ENCODE measurements around the gene RNF111.

The RNF111 gene

DNA sequence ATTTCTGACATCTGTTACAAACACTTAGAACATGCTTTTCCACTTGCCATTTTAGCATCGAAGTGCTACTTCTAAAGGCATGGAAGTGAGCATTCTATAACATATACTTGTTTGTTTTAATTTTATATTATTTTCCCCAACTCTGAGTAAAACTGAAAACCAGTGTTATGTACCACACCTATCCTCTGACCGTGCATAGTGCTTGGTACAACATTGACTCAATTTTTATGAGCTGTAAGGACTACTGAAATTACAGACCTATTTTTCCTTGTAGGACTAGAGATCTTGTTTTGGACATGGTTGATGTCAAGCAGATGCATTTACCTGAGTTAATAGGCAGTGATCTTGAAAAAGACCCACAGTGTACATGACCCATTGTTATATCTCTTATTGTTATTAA lies 66.0 kb downstream of the RNF111 start:
- no peak overlapping the region for H2AFZ ChIP-seq (ENCODE audit: low read depth)
- no peak overlapping the region for H3K9ac ChIP-seq
- H3K27me3 ChIP-seq (ENCODE audit: insufficient read depth, low read depth) = no peaks in the 10 kb centered on the region
- no peaks in the 10 kb centered on the region for H3K36me3 ChIP-seq (ENCODE audit: insufficient read depth)
- no peaks in the 10 kb centered on the region for H4K20me1 ChIP-seq (ENCODE audit: insufficient read depth)
- H3K27ac ChIP-seq = no peak overlapping the region
- no peak for TF ChIP-seq CTCF (conservative IDR thresholded peaks at IDR 0.05; ENCODE audit: low read depth, low read length)
- no peak overlapping the region for H3K4me3 ChIP-seq (IDR thresholded peaks at IDR 0.05; ENCODE audit: insufficient read depth, low read depth, low read length)
- H3K4me1 ChIP-seq (ENCODE audit: low read depth, poor library complexity, severe bottlenecking) = no peaks in the 10 kb centered on the region
- H3K79me2 ChIP-seq (ENCODE audit: insufficient read depth, low read depth) = no peaks in the 10 kb centered on the region
- no peak overlapping the region for H3K4me2 ChIP-seq

DNA sequence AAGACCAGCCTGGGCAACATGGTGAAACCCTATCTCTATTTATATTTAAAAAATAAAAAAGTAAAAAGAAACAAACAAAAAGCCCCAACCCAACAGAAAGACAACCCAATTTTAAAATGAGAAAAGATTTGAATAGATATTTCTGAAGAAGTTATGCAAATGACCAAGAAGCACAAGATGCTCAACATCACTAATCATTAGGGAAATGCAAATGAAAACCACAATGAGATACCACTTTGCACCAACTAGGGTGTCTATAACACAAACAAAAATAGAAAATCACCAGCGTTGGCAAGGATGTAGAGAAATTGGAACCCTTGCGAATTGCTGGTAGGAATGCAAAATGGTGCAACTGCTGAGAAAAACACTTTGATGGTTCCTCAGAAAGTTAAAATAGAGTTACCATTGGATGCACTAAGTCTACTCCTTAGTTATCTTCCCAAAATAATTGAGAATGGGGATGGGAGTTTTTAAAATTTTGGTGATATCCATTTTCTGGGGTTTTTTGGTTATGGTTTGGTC lies 71.7 kb downstream of the RNF111 start:
- H3K27ac ChIP-seq = no peak overlapping the region
- H3K36me3 ChIP-seq (ENCODE audit: insufficient read depth) = no peaks in the 10 kb centered on the region

DNA sequence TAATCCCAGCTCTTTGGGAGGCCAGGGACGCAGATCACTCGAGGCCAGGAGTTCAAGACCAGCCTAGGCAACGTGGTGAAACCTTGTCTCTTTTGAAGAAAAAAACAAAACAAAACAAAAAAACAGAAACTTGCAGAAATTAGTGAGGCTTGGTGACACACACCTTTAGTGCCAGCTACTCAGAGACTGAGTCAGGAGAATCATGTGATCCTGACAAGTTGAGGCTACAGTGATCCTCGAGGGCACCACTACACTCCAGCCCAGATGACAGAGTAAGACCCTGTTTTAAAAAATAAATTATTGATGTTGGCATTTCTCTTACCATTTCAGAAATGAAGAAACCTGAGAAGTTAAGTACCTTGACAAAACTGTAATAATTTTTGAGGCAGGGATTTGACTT lies 72.9 kb downstream of the RNF111 start:
- TF ChIP-seq CTCF (conservative IDR thresholded peaks at IDR 0.05; ENCODE audit: low read depth, low read length) = no peak
- H3K27me3 ChIP-seq (ENCODE audit: insufficient read depth, low read depth) = no peaks in the 10 kb centered on the region
- H4K20me1 ChIP-seq (ENCODE audit: insufficient read depth) = no peaks in the 10 kb centered on the region
- no peak overlapping the region for H3K9ac ChIP-seq
- no peak overlapping the region for H2AFZ ChIP-seq (ENCODE audit: low read depth)
- no peaks in the 10 kb centered on the region for H3K4me1 ChIP-seq (ENCODE audit: low read depth, poor library complexity, severe bottlenecking)
- no peaks in the 10 kb centered on the region for H3K79me2 ChIP-seq (ENCODE audit: insufficient read depth, low read depth)
- no peaks in the 10 kb centered on the region for H3K36me3 ChIP-seq (ENCODE audit: insufficient read depth)
- no peak overlapping the region for H3K4me2 ChIP-seq
- no peak overlapping the region for H3K4me3 ChIP-seq (IDR thresholded peaks at IDR 0.05; ENCODE audit: insufficient read depth, low read depth, low read length)
- H3K27ac ChIP-seq = no peak overlapping the region

More for the DNA sequence above, 71.7 kb downstream of the RNF111 start:
- Histone ChIP-seq H3K4me2 (no peak overlapping the region), H3K4me3 (IDR thresholded peaks at IDR 0.05; ENCODE audit: insufficient read depth, low read depth, low read length) (no peak overlapping the region), H3K27me3 (ENCODE audit: insufficient read depth, low read depth) (no peaks in the 10 kb centered on the region), H3K4me1 (ENCODE audit: low read depth, poor library complexity, severe bottlenecking) (no peaks in the 10 kb centered on the region), H3K79me2 (ENCODE audit: insufficient read depth, low read depth) (no peaks in the 10 kb centered on the region), H2AFZ (ENCODE audit: low read depth) (no peak overlapping the region), H4K20me1 (ENCODE audit: insufficient read depth) (no peaks in the 10 kb centered on the region), H3K9ac (no peak overlapping the region)
- no peak for TF ChIP-seq CTCF (conservative IDR thresholded peaks at IDR 0.05; ENCODE audit: low read depth, low read length)

GRCh38 chr15:59063042-59063441 lies 75.6 kb downstream of the RNF111 start:
- no peaks in the 10 kb centered on the region for H3K4me1 ChIP-seq (ENCODE audit: low read depth, poor library complexity, severe bottlenecking)
- no peaks in the 10 kb centered on the region for H3K79me2 ChIP-seq (ENCODE audit: insufficient read depth, low read depth)
- 0 out of 2 replicates have a peak, but pooled peaks cover 1% of the 10 kb centered on the region for H3K36me3 ChIP-seq (ENCODE audit: insufficient read depth)
- H3K4me2 ChIP-seq = no peak overlapping the region
- no peak overlapping the region for H3K4me3 ChIP-seq (IDR thresholded peaks at IDR 0.05; ENCODE audit: insufficient read depth, low read depth, low read length)
- TF ChIP-seq CTCF (conservative IDR thresholded peaks at IDR 0.05; ENCODE audit: low read depth, low read length) = no peak
- no peak overlapping the region for H2AFZ ChIP-seq (ENCODE audit: low read depth)
- no peaks in the 10 kb centered on the region for H4K20me1 ChIP-seq (ENCODE audit: insufficient read depth)
- no peak overlapping the region for H3K9ac ChIP-seq
- H3K27me3 ChIP-seq (ENCODE audit: insufficient read depth, low read depth) = no peaks in the 10 kb centered on the region
- H3K27ac ChIP-seq = no peak overlapping the region

Data from KMS-11 (cell line).